Loucy (cell line): Measurements from ENCODE around the gene MTHFD2L.
A peak's percentile ranks its signal among the peaks of the same experiment; 100 is the strongest.

ENCODE experiments used
- H2AFZ ChIP-seq: fragments of 200-600 bp; sonication (generic); 2 replicates; pipeline ENCODE4 v1.6.0; 2016; ENCODE audit warnings: antibody characterized with exemption, mild to moderate bottlenecking, low read length, moderate library complexity
- H3F3A ChIP-seq: fragments of 200-600 bp; 2 replicates; pipeline ENCODE4 v1.6.0; 2016; ENCODE audit warnings: antibody characterized with exemption, low read depth, mild to moderate bottlenecking
- H3K27me3 ChIP-seq: fragments of 200-600 bp; sonication (generic); 2 replicates; pipeline ENCODE4 v1.6.1; 2014; ENCODE audit warnings: low read length, mild to moderate bottlenecking; ENCODE audit not compliant: insufficient read depth, poor library complexity, severe bottlenecking
- H3K36me3 ChIP-seq: fragments of 200-600 bp; sonication (generic); 2 replicates; pipeline ENCODE4 v1.6.1; 2016; ENCODE audit warnings: low read length; ENCODE audit not compliant: insufficient read depth
- H3K4me1 ChIP-seq: fragments of 200-600 bp; sonication (generic); 2 replicates; pipeline ENCODE4 v1.5.1; 2014; ENCODE audit warnings: low read length, mild to moderate bottlenecking; ENCODE audit not compliant: insufficient read depth, poor library complexity, severe bottlenecking
- H3K4me2 ChIP-seq: fragments of 200-600 bp; sonication (generic); 2 replicates; pipeline ENCODE4 v1.6.0; 2014; ENCODE audit warnings: antibody characterized with exemption, low read length, low read depth, mild to moderate bottlenecking; ENCODE audit not compliant: poor library complexity, severe bottlenecking
- H3K4me3 ChIP-seq: fragments of 200-600 bp; sonication (generic); 2 replicates; pipeline ENCODE4 v1.5.1; 2014; ENCODE audit warnings: low read length, mild to moderate bottlenecking, mixed read lengths; ENCODE audit not compliant: poor library complexity, severe bottlenecking
- H3K79me2 ChIP-seq: fragments of 200-600 bp; sonication (generic); 2 replicates; pipeline ENCODE4 v1.6.1; 2014; ENCODE audit warnings: low read length; ENCODE audit not compliant: insufficient read depth
- H3K9ac ChIP-seq: fragments of 200-600 bp; sonication (generic); 2 replicates; pipeline ENCODE4 v1.6.0; 2014; ENCODE audit warnings: mild to moderate bottlenecking, low read depth, low read length, moderate library complexity; ENCODE audit not compliant: poor library complexity, severe bottlenecking
- H3K9me2 ChIP-seq: fragments of 200-600 bp; sonication (generic); replicated peaks from 2 replicates; pipeline ENCODE4 v1.6.1; 2016; ENCODE audit warnings: low read depth, low read length, mixed read lengths
- H3K9me3 ChIP-seq: fragments of 200-600 bp; sonication (generic); 2 replicates; pipeline ENCODE4 v1.6.1; 2014; ENCODE audit warnings: mild to moderate bottlenecking, antibody characterized with exemption, low read length, low read depth; ENCODE audit not compliant: insufficient read depth
- H4K20me1 ChIP-seq: fragments of 200-600 bp; sonication (generic); 2 replicates; pipeline ENCODE4 v1.6.0; 2014; ENCODE audit warnings: antibody characterized with exemption, low read length, mild to moderate bottlenecking; ENCODE audit not compliant: insufficient read depth, poor library complexity, severe bottlenecking
- EZH2phosphoT487 ChIP-seq: fragments of 200-600 bp; IDR thresholded peaks from 2 replicates; pipeline ENCODE4 v1.6.1; 2018; ENCODE audit warnings: antibody characterized with exemption, mild to moderate bottlenecking, moderate library complexity, borderline replicate concordance
- TF ChIP-seq, protein P1 (sequence below): fragments of 200-600 bp; sonication (generic); conservative IDR thresholded peaks from 2 replicates; pipeline ENCODE4 v1.5.1; 2014; ENCODE audit warnings: mild to moderate bottlenecking, antibody characterized with exemption, low read length

Gene MTHFD2L

DNA sequence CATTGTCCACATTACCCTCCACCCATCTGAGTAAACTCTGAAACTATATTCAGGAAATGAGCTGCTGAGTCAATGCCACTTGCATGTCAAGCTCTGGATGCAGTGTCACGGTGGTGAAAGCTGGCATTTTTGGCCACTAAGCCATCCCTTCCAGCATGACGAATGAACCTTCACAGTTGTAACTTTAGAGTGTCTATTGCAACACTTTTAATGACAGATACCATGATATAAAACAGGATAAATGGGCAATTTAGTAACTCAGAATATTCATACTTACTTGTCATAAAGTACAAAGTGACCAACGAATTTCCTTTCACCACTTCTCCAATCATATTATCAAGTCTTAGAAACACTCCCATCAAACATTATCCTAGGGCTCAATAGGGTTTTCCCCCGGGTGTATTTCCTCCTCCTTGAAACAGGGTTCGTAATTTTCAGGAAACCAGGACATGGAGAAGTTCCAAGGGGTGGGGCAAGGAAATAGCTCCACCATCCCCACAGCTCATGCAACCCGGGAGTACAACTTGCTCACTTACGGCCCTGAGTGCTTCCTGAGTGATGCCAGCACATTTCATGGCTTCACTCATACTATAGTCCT is 73.1 kb downstream of the MTHFD2L start:
- Histone ChIP-seq H3K4me3 (no peak overlapping the region), H3K4me2 (peak overlapping the region; percentile 19), H3K27me3 (no peaks in the 10 kb centered on the region)

DNA sequence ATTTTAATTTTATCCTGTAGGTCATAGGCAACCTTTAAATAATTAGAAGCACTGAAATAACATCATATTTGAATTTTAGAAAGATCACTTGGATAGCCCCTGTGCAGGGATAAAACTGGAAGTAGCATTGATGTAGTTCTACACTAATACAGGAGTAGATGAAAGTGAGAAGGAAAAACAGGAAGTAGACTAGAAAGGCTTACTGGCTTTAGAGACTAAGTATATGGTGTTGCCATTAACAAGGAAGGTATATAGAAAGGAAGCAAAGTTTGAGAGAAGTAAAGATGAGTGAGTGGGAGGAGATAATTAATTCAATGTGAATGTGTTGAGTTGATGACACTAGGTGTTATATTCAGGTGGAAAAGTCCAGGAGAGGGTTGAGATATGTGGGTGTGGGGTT is 77.2 kb downstream of the MTHFD2L start:
- TF ChIP-seq, protein P1, sequence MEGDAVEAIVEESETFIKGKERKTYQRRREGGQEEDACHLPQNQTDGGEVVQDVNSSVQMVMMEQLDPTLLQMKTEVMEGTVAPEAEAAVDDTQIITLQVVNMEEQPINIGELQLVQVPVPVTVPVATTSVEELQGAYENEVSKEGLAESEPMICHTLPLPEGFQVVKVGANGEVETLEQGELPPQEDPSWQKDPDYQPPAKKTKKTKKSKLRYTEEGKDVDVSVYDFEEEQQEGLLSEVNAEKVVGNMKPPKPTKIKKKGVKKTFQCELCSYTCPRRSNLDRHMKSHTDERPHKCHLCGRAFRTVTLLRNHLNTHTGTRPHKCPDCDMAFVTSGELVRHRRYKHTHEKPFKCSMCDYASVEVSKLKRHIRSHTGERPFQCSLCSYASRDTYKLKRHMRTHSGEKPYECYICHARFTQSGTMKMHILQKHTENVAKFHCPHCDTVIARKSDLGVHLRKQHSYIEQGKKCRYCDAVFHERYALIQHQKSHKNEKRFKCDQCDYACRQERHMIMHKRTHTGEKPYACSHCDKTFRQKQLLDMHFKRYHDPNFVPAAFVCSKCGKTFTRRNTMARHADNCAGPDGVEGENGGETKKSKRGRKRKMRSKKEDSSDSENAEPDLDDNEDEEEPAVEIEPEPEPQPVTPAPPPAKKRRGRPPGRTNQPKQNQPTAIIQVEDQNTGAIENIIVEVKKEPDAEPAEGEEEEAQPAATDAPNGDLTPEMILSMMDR = no peak
- TF ChIP-seq EZH2phosphoT487 = no peak
- no peaks in the 10 kb centered on the region for H3K36me3 ChIP-seq
- no peaks in the 10 kb centered on the region for H4K20me1 ChIP-seq
- H3K27me3 ChIP-seq = no peaks in the 10 kb centered on the region
- peaks cover 12% of the 10 kb centered on the region for H3K4me1 ChIP-seq
- no peaks in the 10 kb centered on the region for H3K79me2 ChIP-seq
- no peak overlapping the region; the same call in 1 of the 2 replicates for H2AFZ ChIP-seq
- H3K4me3 ChIP-seq = no peak overlapping the region
- H3F3A ChIP-seq = no peaks in the 10 kb centered on the region
- H3K9me2 ChIP-seq = no peaks in the 10 kb centered on the region
- H3K9me3 ChIP-seq = no peaks in the 10 kb centered on the region
- H3K4me2 ChIP-seq = no peak overlapping the region
- H3K9ac ChIP-seq = no peak overlapping the region

More for the DNA sequence above, 73.1 kb downstream of the MTHFD2L start:
- Histone ChIP-seq H4K20me1 (no peaks in the 10 kb centered on the region), H3K9me3 (no peaks in the 10 kb centered on the region), H3K79me2 (no peaks in the 10 kb centered on the region), H2AFZ (no peak overlapping the region), H3F3A (no peaks in the 10 kb centered on the region), H3K9me2 (no peaks in the 10 kb centered on the region), H3K36me3 (no peaks in the 10 kb centered on the region), H3K9ac (no peak overlapping the region), H3K4me1 (peaks cover 12% of the 10 kb centered on the region)
- TF ChIP-seq, protein P1 = no peak
- TF ChIP-seq EZH2phosphoT487 = no peak

DNA sequence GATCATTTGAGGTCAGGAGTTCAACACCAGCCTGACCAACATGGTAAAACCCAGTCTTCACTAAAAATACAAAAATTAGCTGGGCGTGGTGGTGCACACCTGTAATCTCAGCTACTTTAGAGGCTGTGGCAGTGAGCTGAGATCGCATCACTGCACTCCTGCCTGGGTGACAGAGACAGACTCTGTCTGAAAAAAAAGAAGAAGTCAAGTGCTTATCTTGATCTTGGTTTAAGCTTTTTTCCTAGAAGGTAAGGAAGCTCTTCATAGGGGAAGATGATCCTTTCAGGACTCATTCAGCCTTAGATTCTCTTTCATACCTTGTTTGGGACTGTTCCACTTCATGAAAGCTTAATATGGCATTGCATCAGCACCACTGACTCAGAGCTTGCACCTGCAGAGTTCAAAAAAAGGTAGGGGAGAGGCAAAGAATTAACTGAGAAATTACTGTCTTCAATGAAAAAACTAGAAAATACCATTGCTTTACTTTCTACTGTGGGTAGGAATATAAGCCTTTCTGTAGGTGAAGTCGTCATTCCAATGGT is 79.6 kb downstream of the MTHFD2L start:
- no peak overlapping the region for H3K4me3 ChIP-seq
- no peaks in the 10 kb centered on the region for H3K9me2 ChIP-seq
- H3K9me3 ChIP-seq = no peaks in the 10 kb centered on the region
- H3K9ac ChIP-seq = no peak overlapping the region
- no peak overlapping the region for H3K4me2 ChIP-seq
- H3F3A ChIP-seq = no peaks in the 10 kb centered on the region
- peaks cover 8% of the 10 kb centered on the region for H3K4me1 ChIP-seq
- no peaks in the 10 kb centered on the region for H3K79me2 ChIP-seq
- TF ChIP-seq EZH2phosphoT487 = no peak
- TF ChIP-seq, protein P1 = no peak
- H3K36me3 ChIP-seq = no peaks in the 10 kb centered on the region
- H4K20me1 ChIP-seq = no peaks in the 10 kb centered on the region
- H3K27me3 ChIP-seq = no peaks in the 10 kb centered on the region
- no peak overlapping the region for H2AFZ ChIP-seq
